Measurements from ENCODE around the gene FBXL14. TPM values are rescaled to one million over a fixed set of nuclear protein-coding genes. Genes with fewer than 3 reads are reported as not detected.
"Not testable (repeated sequence)": the region's sequence is repeated elsewhere in the genome, so short reads cannot be mapped to it uniquely, and the experiment has no call there.

FBXL14 gene
- total and polyA plus RNA-seq, 2 experiments from 2014 or later, result 1.9 to 9.3 TPM

- TF ChIP-seq EZH2phosphoT487 (IDR thresholded peaks at IDR 0.05; ENCODE audit: insufficient read depth, low read depth), result no peak
- no peak for TF ChIP-seq EZH2 (IDR thresholded peaks at IDR 0.05; ENCODE audit: insufficient read depth, poor library complexity, severe bottlenecking)
- no peak overlapping the region for H3K4me3 ChIP-seq
- H2AFZ ChIP-seq, result no peak overlapping the region
- H3K9ac ChIP-seq, result 0 out of 2 replicates have a peak overlapping the region, but pooled peaks have one; percentile 11
- no peaks in the 10 kb centered on the region for H3K9me2 ChIP-seq (ENCODE audit: insufficient read depth)
- peaks cover 62% of the 10 kb centered on the region for H3K4me1 ChIP-seq (ENCODE audit: insufficient read depth)
- peak; percentile 54 for DNase-seq
- H3K27ac ChIP-seq, result peak overlapping the region; percentile 50
- H4K20me1 ChIP-seq (ENCODE audit: insufficient read depth), result no peaks in the 10 kb centered on the region
- no peaks in the 10 kb centered on the region for H3K9me3 ChIP-seq (ENCODE audit: low read depth)
- in situ Hi-C loops (cut with MboI), result no loop called here
- no peaks in the 10 kb centered on the region for H3K36me3 ChIP-seq (ENCODE audit: low read depth)
- peaks cover 77% of the 10 kb centered on the region for H3F3A ChIP-seq (ENCODE audit: insufficient read depth)
- WGBS, 2 experiments (ENCODE audit: low coverage in 1 of 2, low lambda C conversion rate in 2 of 2, missing lambda C conversion rate in 2 of 2), result 70 to 79% methylated on average over 7 of the region's 7 CpGs
- no peak overlapping the region for H3K4me2 ChIP-seq (ENCODE audit: unreplicated experiment)
- peaks cover 85% of the 10 kb centered on the region for H3K79me2 ChIP-seq (ENCODE audit: insufficient read depth)
- no peaks in the 10 kb centered on the region for H3K27me3 ChIP-seq (replicated peaks; ENCODE audit: insufficient read depth)
Measured at GRCh38 chr12:1603269-1603993, 9.1 kb upstream of the FBXL14 start.

GRCh38 chr12:1602706-1603105 lies 8.3 kb upstream of the FBXL14 start:
- H3K27me3 ChIP-seq (replicated peaks; ENCODE audit: insufficient read depth); H3K9me2 ChIP-seq (ENCODE audit: insufficient read depth); H3K9ac ChIP-seq; H4K20me1 ChIP-seq (ENCODE audit: insufficient read depth); H3K4me2 ChIP-seq (ENCODE audit: unreplicated experiment); DNase-seq; in situ Hi-C loops (cut with MboI); H2AFZ ChIP-seq; H3K36me3 ChIP-seq (ENCODE audit: low read depth); H3K4me3 ChIP-seq; H3K9me3 ChIP-seq (ENCODE audit: low read depth): not testable (repeated sequence)
- Histone ChIP-seq H3K79me2 (ENCODE audit: insufficient read depth) (peaks cover 85% of the 10 kb centered on the region), H3K4me1 (ENCODE audit: insufficient read depth) (peaks cover 55% of the 10 kb centered on the region), H3F3A (ENCODE audit: insufficient read depth) (peaks cover 77% of the 10 kb centered on the region), H3K27ac (peak overlapping the region; percentile 50; the same call in 1 of the 2 replicates)
- 84 to 85% methylated on average over 9 of the region's 9 CpGs for WGBS, 2 experiments (ENCODE audit: low coverage in 1 of 2, low lambda C conversion rate in 2 of 2, missing lambda C conversion rate in 2 of 2)

GRCh38 chr12:1598757-1599156 lies 4.4 kb upstream of the FBXL14 start:
- no peak overlapping the region for H2AFZ ChIP-seq
- in situ Hi-C loops (cut with MboI), result no loop called here
- 94 to 99% methylated on average over 3 of the region's 3 CpGs for WGBS, 2 experiments (ENCODE audit: low coverage in 1 of 2, low lambda C conversion rate in 2 of 2, missing lambda C conversion rate in 2 of 2)
- no peaks in the 10 kb centered on the region for H3K27me3 ChIP-seq (replicated peaks; ENCODE audit: insufficient read depth)
- no peak overlapping the region for H3K27ac ChIP-seq
- no peak overlapping the region for H3K9ac ChIP-seq
- peaks cover 69% of the 10 kb centered on the region for H3F3A ChIP-seq (ENCODE audit: insufficient read depth)
- no peak overlapping the region for H3K4me2 ChIP-seq (ENCODE audit: unreplicated experiment)
- H3K79me2 ChIP-seq (ENCODE audit: insufficient read depth), result peaks cover 91% of the 10 kb centered on the region
- no peak for DNase-seq
- no peaks in the 10 kb centered on the region for H3K9me3 ChIP-seq (ENCODE audit: low read depth)
- H4K20me1 ChIP-seq (ENCODE audit: insufficient read depth), result no peaks in the 10 kb centered on the region
- TF ChIP-seq EZH2 (IDR thresholded peaks at IDR 0.05; ENCODE audit: insufficient read depth, poor library complexity, severe bottlenecking), result no peak
- no peak for TF ChIP-seq EZH2phosphoT487 (IDR thresholded peaks at IDR 0.05; ENCODE audit: insufficient read depth, low read depth)
- H3K9me2 ChIP-seq (ENCODE audit: insufficient read depth), result no peaks in the 10 kb centered on the region
- H3K4me3 ChIP-seq, result no peak overlapping the region
- H3K36me3 ChIP-seq (ENCODE audit: low read depth), result no peaks in the 10 kb centered on the region
- peaks cover 48% of the 10 kb centered on the region for H3K4me1 ChIP-seq (ENCODE audit: insufficient read depth)

- no peaks in the 10 kb centered on the region for H3K36me3 ChIP-seq (ENCODE audit: low read depth)
- DNase-seq, result peak; percentile 80
- peak overlapping the region; percentile 89 for H3K9ac ChIP-seq
- in situ Hi-C loops (cut with MboI), result no loop called here
- WGBS, 2 experiments (ENCODE audit: low coverage in 1 of 2, low lambda C conversion rate in 2 of 2, missing lambda C conversion rate in 2 of 2), result 37 to 38% methylated on average over 9 of the region's 9 CpGs
- H4K20me1 ChIP-seq (ENCODE audit: insufficient read depth), result no peaks in the 10 kb centered on the region
- no peaks in the 10 kb centered on the region for H3K9me2 ChIP-seq (ENCODE audit: insufficient read depth)
- peak overlapping the region; percentile 90 for H3K27ac ChIP-seq
- H3K27me3 ChIP-seq (replicated peaks; ENCODE audit: insufficient read depth), result no peaks in the 10 kb centered on the region
- peak overlapping the region; percentile 61 for H2AFZ ChIP-seq
- no peaks in the 10 kb centered on the region for H3K9me3 ChIP-seq (ENCODE audit: low read depth)
- peaks cover 36% of the 10 kb centered on the region for H3K4me1 ChIP-seq (ENCODE audit: insufficient read depth)
- H3F3A ChIP-seq (ENCODE audit: insufficient read depth), result peaks cover 71% of the 10 kb centered on the region
- TF ChIP-seq EZH2phosphoT487 (IDR thresholded peaks at IDR 0.05; ENCODE audit: insufficient read depth, low read depth) (no peak), EZH2 (IDR thresholded peaks at IDR 0.05; ENCODE audit: insufficient read depth, poor library complexity, severe bottlenecking) (no peak)
- peak overlapping the region; percentile 69 for H3K4me3 ChIP-seq
- H3K79me2 ChIP-seq (ENCODE audit: insufficient read depth), result peaks cover 91% of the 10 kb centered on the region
- peak overlapping the region; percentile 98 for H3K4me2 ChIP-seq (ENCODE audit: unreplicated experiment)
Measured at GRCh38 chr12:1595690-1596347, 1.4 kb upstream of the FBXL14 start.

Data from GM23248 (cell line).